Upper lobe of left lung (tissue), 6 donors: ENCODE data around the gene EFEMP2. TPM values are rescaled to one million over a fixed set of nuclear protein-coding genes. Genes with fewer than 3 reads are reported as not detected.

ENCODE experiments used
- ATAC-seq, 2 donors: fragments of 200-7000 bp; cut with Tn5 transposase; one replicate each; pipeline ENCODE4 v1.9.1; 2022; ENCODE audit warnings: mild to moderate bottlenecking in 2 of 2, moderate library complexity in 2 of 2; ENCODE audit not compliant: low FRiP score in 2 of 2
- DNase-seq, 2 donors: peaks; one replicate each; pipeline ENCODE4 v3.0.0-alpha.2; 2019 to 2020
- H3K27ac ChIP-seq, 4 donors: fragments of 200-600 bp; sonication (generic); one replicate each; pipeline ENCODE4 v1.5.1; 2016 to 2019
- H3K27me3 ChIP-seq, 4 donors: fragments of 200-600 bp; sonication (generic); one replicate each; pipeline ENCODE4 v1.5.1; 2017 to 2019
- H3K36me3 ChIP-seq, 4 donors: fragments of 200-600 bp; sonication (generic); one replicate each; pipeline ENCODE4 v1.5.1; 2016 to 2019
- H3K4me1 ChIP-seq, 4 donors: fragments of 200-600 bp; sonication (generic); one replicate each; pipeline ENCODE4 v1.5.1; 2018 to 2019
- H3K4me3 ChIP-seq, 4 donors: fragments of 200-600 bp; sonication (generic); one replicate each; pipeline ENCODE4 v1.5.1; 2017 to 2019; ENCODE audit warnings: mild to moderate bottlenecking in 2 of 4, moderate library complexity in 1 of 4
- H3K9me3 ChIP-seq, 4 donors: fragments of 200-600 bp; sonication (generic); one replicate each; pipeline ENCODE4 v1.5.1; 2018 to 2019
- CTCF ChIP-seq, 6 experiments: fragments of 450-650 bp in 4 of 6; fragments of 200-600 bp in 2 of 6; sonication (generic) in 2 of 6; IDR thresholded peaks; one replicate each; pipeline ENCODE4 v1.5.1; 2016 to 2019; ENCODE audit warnings: antibody characterized with exemption in 6 of 6
- EP300 ChIP-seq, 4 donors: sonication (generic); formaldehyde crosslinking; IDR thresholded peaks; one replicate each; pipeline ENCODE4 v1.5.1; 2017; ENCODE audit warnings: antibody characterized with exemption in 4 of 4, control low read depth in 2 of 4
- POLR2A ChIP-seq, 4 donors: fragments of 450-650 bp; IDR thresholded peaks; one replicate each; pipeline ENCODE4 v1.5.1; 2016 to 2017; ENCODE audit warnings: antibody characterized with exemption in 4 of 4, mild to moderate bottlenecking in 2 of 4
- POLR2AphosphoS5 ChIP-seq, 2 donors: sonication (generic); formaldehyde crosslinking; IDR thresholded peaks; one replicate each; pipeline ENCODE4 v1.5.1; 2017; ENCODE audit warnings: antibody characterized with exemption in 2 of 2
- WGBS, 2 donors: methylation state at CpG; one replicate each; pipeline ENCODE4 v1.1.5; 2017 to 2018; 5-methylcytosine and 5-hydroxymethylcytosine counted together
- total RNA-seq, 6 donors: library from RNA; depleted of rRNA in 4 of 6; stranded (reverse); fragments of >200 nt in 4 of 6; gene quantifications; one replicate each; pipeline versions ENCODE4 v1.1.0 to v1.2.1, GENCODE V29; 2016 to 2021
- donor health status: DM: no; HTN: no; CAD: no; lungs with moderate emphysema.
- donor health status: DM: no; HTN: yes; CAD: no; lungs with severe emphysema.

EFEMP2 gene
- total RNA-seq, 6 donors from 2014 or later = 28.8 to 79.6 (median 65.3) TPM

GRCh38 chr11:65864706-65865471 is 7.7 kb downstream of the EFEMP2 start:
- TF ChIP-seq POLR2A (IDR thresholded peaks at IDR 0.05) = no peak
- no peak for TF ChIP-seq CTCF (IDR thresholded peaks at IDR 0.05)
- TF ChIP-seq EP300 (IDR thresholded peaks at IDR 0.05) = no peak
- no peak for TF ChIP-seq POLR2AphosphoS5 (IDR thresholded peaks at IDR 0.05)
- whole genome bisulfite sequencing, 2 donors = 84 to 96% methylated on average over 9 to 15 of the region's 18 CpGs
- DNase-seq (peak in 1 of 2 donors; percentile 18), ATAC-seq (no peak)
- Histone ChIP-seq H3K36me3 (peaks cover 16 to 81% (median 55%) of the 10 kb centered on the region in 4 donors), H3K27ac (no peak overlapping the region), H3K4me3 (no peak overlapping the region), H3K27me3 (no peaks in the 10 kb centered on the region), H3K9me3 (no peaks in the 10 kb centered on the region), H3K4me1 (peaks cover 11 to 30% (median 17%) of the 10 kb centered on the region in 4 donors)

DNA sequence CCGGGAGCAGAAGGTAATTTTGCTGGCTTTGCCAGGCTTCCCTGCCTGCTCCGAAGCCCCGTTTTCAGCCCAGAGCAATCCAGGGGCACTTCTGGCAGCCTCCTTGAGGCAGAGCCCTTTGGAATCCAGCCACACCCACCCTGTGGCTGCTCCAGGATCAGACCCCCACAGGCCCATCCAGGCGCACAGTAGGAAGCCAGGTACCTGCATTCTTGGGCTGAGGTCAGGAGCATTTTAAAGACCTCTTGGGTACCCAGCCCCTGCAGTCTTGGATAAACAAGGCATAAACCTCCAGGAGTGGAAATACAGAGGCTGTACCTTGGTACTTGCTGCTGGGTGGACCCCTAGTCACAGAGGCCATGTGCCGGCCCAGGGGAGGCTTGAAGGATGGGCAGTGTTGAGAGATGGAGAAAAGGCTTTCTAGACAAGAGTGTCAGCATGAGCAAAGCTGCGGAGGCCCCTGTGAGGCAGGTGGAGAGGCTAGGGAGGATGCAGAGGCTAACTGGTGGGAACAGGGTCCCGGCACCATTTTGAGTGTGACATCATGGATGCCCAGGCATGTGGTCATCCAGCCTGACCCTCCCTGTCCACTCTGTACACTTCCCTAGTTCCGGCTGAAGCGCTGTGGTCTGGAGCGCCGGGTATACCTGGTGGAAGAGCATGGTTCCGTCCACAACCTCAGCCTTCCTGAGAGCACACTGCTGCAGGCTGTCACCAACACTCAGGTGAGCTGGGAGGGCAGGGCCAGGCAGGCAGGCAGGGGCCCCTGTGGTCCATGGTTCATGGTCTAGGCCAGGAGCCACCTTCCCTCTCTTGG is 8.5 kb downstream of the EFEMP2 start:
- H3K36me3 ChIP-seq = peaks cover 16 to 73% (median 53%) of the 10 kb centered on the region in 4 donors
- no peak overlapping the region for H3K27ac ChIP-seq
- no peak for ATAC-seq
- TF ChIP-seq CTCF (IDR thresholded peaks at IDR 0.05) (no peak), EP300 (IDR thresholded peaks at IDR 0.05) (no peak), POLR2AphosphoS5 (IDR thresholded peaks at IDR 0.05) (no peak), POLR2A (IDR thresholded peaks at IDR 0.05) (no peak)
- H3K4me1 ChIP-seq = peaks cover 11 to 36% (median 22%) of the 10 kb centered on the region in 4 donors
- DNase-seq = peak in 1 of 2 donors; percentile 18
- 79 to 93% methylated on average over 8 to 12 of the region's 12 CpGs for WGBS, 2 donors
- no peaks in the 10 kb centered on the region for H3K27me3 ChIP-seq
- H3K4me3 ChIP-seq = no peak overlapping the region
- no peaks in the 10 kb centered on the region for H3K9me3 ChIP-seq

DNA sequence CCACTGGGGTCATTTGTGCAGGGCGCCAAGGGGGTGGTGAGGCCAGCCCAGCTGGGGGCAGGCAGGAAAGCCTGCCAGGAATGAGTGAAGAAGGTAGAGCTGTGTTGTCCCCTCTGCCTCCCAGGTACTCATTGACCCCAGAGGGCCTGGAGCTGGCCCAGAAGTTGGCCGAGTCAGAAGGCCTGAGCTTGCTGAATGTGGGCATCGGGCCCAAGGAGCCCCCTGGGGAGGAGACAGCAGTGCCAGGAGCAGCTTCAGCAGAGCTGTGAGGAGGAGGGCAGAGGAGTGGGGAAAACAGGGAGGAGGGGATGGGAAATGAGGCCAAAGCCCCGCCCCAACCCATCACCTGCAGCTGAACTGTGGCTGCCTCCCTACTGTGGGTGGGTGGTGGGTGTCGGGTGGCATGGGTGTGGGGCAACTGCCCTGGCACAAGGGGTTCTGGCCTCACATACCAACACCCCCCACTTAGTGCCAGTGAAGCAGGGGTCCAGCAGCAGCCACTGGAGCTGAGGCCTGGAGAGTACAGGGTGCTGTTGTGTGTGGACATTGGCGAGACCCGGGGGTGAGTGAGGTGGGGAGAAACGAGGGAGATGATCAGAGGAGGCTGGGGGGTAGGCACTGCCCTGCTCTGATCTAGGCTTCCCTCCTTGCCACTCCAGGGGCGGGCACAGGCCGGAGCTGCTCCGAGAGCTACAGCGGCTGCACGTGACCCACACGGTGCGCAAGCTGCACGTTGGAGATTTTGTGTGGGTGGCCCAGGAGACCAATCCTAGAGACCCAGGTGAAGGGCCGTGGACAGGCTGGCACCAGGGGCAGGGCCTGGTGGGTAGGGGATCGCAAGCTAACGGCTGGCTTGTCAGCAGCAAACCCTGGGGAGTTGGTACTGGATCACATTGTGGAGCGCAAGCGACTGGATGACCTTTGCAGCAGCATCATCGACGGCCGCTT is 9.4 kb downstream of the EFEMP2 start:
- no peak for ATAC-seq
- peaks cover 16 to 64% (median 53%) of the 10 kb centered on the region in 4 donors for H3K36me3 ChIP-seq
- H3K9me3 ChIP-seq = no peaks in the 10 kb centered on the region
- peak overlapping the region in 1 of 4 donors; percentile 13 for H3K27ac ChIP-seq
- H3K4me3 ChIP-seq = no peak overlapping the region
- DNase-seq = peak in 1 of 2 donors; percentile 17
- H3K27me3 ChIP-seq = no peaks in the 10 kb centered on the region
- TF ChIP-seq POLR2A (IDR thresholded peaks at IDR 0.05) (no peak), POLR2AphosphoS5 (IDR thresholded peaks at IDR 0.05) (no peak), EP300 (IDR thresholded peaks at IDR 0.05) (no peak), CTCF (IDR thresholded peaks at IDR 0.05) (no peak)
- H3K4me1 ChIP-seq = peaks cover 11 to 43% (median 28%) of the 10 kb centered on the region in 4 donors
- 76 to 94% methylated on average over 10 to 21 of the region's 24 CpGs for WGBS, 2 donors

- Histone ChIP-seq H3K4me3 (no peak overlapping the region), H3K4me1 (peaks cover 11 to 43% (median 28%) of the 10 kb centered on the region in 4 donors), H3K36me3 (peaks cover 16 to 55% (median 51%) of the 10 kb centered on the region in 4 donors), H3K27ac (peak overlapping the region in 1 of 4 donors; percentile 94), H3K27me3 (no peaks in the 10 kb centered on the region), H3K9me3 (no peaks in the 10 kb centered on the region)
- TF ChIP-seq EP300 (IDR thresholded peaks at IDR 0.05) = no peak
- WGBS, 2 donors = 97% methylated on average over 3 to 5 of the region's 5 CpGs
- DNase-seq (peak in 1 of 2 donors; percentile 19), ATAC-seq (no peak)
Measured at GRCh38 chr11:65862191-65862735, 10.3 kb downstream of the EFEMP2 start.
